ENCODE results near the gene UPK3BL2.
"Not testable (repeated sequence)": the region's sequence is repeated elsewhere in the genome, so short reads cannot be mapped to it uniquely, and the experiment has no call there.

- TF ChIP-seq POLR2A, POLR2AphosphoS5, EP300 (IDR thresholded peaks at IDR 0.05): not testable (repeated sequence)
- TF ChIP-seq, protein P1, sequence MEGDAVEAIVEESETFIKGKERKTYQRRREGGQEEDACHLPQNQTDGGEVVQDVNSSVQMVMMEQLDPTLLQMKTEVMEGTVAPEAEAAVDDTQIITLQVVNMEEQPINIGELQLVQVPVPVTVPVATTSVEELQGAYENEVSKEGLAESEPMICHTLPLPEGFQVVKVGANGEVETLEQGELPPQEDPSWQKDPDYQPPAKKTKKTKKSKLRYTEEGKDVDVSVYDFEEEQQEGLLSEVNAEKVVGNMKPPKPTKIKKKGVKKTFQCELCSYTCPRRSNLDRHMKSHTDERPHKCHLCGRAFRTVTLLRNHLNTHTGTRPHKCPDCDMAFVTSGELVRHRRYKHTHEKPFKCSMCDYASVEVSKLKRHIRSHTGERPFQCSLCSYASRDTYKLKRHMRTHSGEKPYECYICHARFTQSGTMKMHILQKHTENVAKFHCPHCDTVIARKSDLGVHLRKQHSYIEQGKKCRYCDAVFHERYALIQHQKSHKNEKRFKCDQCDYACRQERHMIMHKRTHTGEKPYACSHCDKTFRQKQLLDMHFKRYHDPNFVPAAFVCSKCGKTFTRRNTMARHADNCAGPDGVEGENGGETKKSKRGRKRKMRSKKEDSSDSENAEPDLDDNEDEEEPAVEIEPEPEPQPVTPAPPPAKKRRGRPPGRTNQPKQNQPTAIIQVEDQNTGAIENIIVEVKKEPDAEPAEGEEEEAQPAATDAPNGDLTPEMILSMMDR (IDR thresholded peaks at IDR 0.05), result not testable (repeated sequence)
These were observed 49.5 kb downstream of the UPK3BL2 start for GRCh38 chr7:102494026-102494425.

Measured in suprapubic skin (tissue), 4 donors.